ENCODE results near the gene U2AF2. TPM values are rescaled to one million over a fixed set of nuclear protein-coding genes. Genes with fewer than 3 reads are reported as not detected.

Gene U2AF2
- polyA plus RNA-seq, 1 experiment: 90.7 TPM

GRCh38 chr19:55613930-55614710 is 40.7 kb upstream of the U2AF2 start:
- CTCF ChIA-PET: no interaction called here
- no peak for TF ChIP-seq CTCF (IDR thresholded peaks at IDR 0.05; ENCODE audit: low read depth, low read length)
- Histone ChIP-seq H3K9me3 (ENCODE audit: control insufficient read depth, insufficient read depth, low read length) (peaks cover 12% of the 10 kb centered on the region), H3K4me3 (ENCODE audit: low read depth, low read length) (no peak overlapping the region), H3K27ac (ENCODE audit: low read depth, low read length) (no peak overlapping the region), H3K27me3 (ENCODE audit: control insufficient read depth, insufficient read depth, low read length) (no peaks in the 10 kb centered on the region)
- POLR2A ChIA-PET: no interaction called here
- no peak for DNase-seq (ENCODE audit: low read depth, low spot score)

- H3K27me3 ChIP-seq (ENCODE audit: control insufficient read depth, insufficient read depth, low read length): no peaks in the 10 kb centered on the region
- peaks cover 7% of the 10 kb centered on the region for H3K9me3 ChIP-seq (ENCODE audit: control insufficient read depth, insufficient read depth, low read length)
- DNase-seq (ENCODE audit: low read depth, low spot score): no peak
- no peak overlapping the region for H3K4me3 ChIP-seq (ENCODE audit: low read depth, low read length)
- ChIA-PET POLR2A (no interaction called here), CTCF (interaction anchor here (1.2 kb wide), 1 partner anchor 9 kb away, joined by 3 read pairs; no protein-coding TSS in a partner anchor)
- no peak for TF ChIP-seq CTCF (IDR thresholded peaks at IDR 0.05; ENCODE audit: low read depth, low read length)
- H3K27ac ChIP-seq (ENCODE audit: low read depth, low read length): no peak overlapping the region
These were observed 39.9 kb upstream of the U2AF2 start for GRCh38 chr19:55614711-55615542.

GRCh38 chr19:55615543-55616394 is 39.1 kb upstream of the U2AF2 start:
- Histone ChIP-seq H3K27ac (ENCODE audit: low read depth, low read length) (no peak overlapping the region), H3K4me3 (ENCODE audit: low read depth, low read length) (no peak overlapping the region), H3K27me3 (ENCODE audit: control insufficient read depth, insufficient read depth, low read length) (no peaks in the 10 kb centered on the region), H3K9me3 (ENCODE audit: control insufficient read depth, insufficient read depth, low read length) (peaks cover 7% of the 10 kb centered on the region; the same call in 1 of the 2 replicates)
- ChIA-PET CTCF (interaction anchor here (1.2 to 1.9 kb wide), 2 partner anchors 10 to 112 kb away, joined by 3 to 5 read pairs; no protein-coding TSS in a partner anchor), POLR2A (no interaction called here)
- no peak for TF ChIP-seq CTCF (IDR thresholded peaks at IDR 0.05; ENCODE audit: low read depth, low read length)
- DNase-seq (ENCODE audit: low read depth, low spot score): no peak

GRCh38 chr19:55616395-55616875 is 38.4 kb upstream of the U2AF2 start:
- no peak overlapping the region for H3K27ac ChIP-seq (ENCODE audit: low read depth, low read length)
- H3K4me3 ChIP-seq (ENCODE audit: low read depth, low read length): no peak overlapping the region
- no peak for DNase-seq (ENCODE audit: low read depth, low spot score)
- H3K9me3 ChIP-seq (ENCODE audit: control insufficient read depth, insufficient read depth, low read length): peaks cover 7% of the 10 kb centered on the region; the same call in 1 of the 2 replicates
- no peaks in the 10 kb centered on the region for H3K27me3 ChIP-seq (ENCODE audit: control insufficient read depth, insufficient read depth, low read length)
- CTCF ChIA-PET: interaction anchor here (1.2 to 1.9 kb wide), 2 partner anchors 10 to 113 kb away, joined by 3 to 5 read pairs; no protein-coding TSS in a partner anchor
- no peak for TF ChIP-seq CTCF (IDR thresholded peaks at IDR 0.05; ENCODE audit: low read depth, low read length)
- POLR2A ChIA-PET: no interaction called here
